ENCODE results near the gene OCLN. TPM values are rescaled to one million over a fixed set of nuclear protein-coding genes. Genes with fewer than 3 reads are reported as not detected.
A peak's percentile ranks its signal among the peaks of the same experiment; 100 is the strongest.

The OCLN gene
- total and polyA plus RNA-seq, 2 experiments from 2014 or later: 4.0 to 5.6 TPM

DNA sequence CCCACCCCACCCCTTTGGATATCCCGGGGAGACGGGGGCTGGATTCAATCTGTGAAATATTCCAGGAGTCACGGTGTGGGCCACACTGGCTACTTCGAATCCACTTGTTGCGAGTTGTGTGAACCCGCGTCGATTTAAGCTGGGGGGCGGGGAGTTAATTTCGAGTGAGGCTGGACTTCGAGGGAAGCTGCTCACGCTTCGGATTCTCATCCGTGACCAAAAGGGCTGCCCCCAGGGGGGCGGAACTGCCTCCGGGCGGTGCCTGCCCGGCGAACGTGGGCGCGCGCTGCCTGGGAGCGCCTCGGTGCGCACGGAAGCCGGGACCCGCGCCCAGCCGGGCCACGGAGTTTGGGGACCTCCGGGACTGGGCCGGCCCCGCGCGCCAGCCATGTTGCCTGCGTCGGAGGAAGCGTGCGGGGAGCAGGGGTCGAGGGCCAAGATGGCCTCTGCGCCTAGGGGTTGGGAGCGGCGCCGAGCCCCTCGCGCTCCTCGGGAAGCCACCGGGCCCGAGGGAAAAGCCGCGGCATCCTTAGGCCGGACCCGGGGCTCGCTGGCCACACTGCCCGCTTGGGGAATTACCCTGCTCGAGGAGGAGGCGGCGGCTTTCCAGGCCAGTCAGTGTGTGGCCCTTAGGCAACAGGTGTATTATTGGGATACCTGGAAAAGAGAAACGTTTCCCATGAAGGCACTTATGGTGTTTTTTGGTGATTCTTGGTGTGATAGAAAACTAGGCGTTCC lies 975 bp downstream of the OCLN start:
- Histone ChIP-seq H3K27ac (no peak overlapping the region), H3K36me3 (no peaks in the 10 kb centered on the region), H3K27me3 (peaks cover 70% of the 10 kb centered on the region)

DNA sequence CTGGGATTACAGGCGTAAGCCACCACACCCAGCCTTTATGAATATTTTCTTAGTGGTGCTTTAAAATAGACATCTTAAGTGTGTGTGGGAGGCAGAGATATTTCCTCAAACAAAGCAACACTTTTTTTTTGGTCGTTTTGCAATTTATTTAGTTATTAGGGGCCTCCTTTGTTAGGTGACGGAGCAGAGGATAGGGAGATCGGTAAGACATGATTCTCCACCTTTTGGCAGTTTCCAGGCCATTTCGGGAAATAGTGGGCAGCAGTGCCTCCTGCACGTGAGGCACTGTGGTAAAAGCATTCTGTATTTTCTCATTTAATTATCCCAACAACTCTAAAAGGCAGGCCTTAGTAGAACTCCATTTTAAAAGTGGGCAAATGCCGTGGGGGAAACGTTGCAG lies 1.9 kb downstream of the OCLN start:
- Histone ChIP-seq H3K4me3 (no peak overlapping the region), H3K9me3 (ENCODE audit: low read depth) (no peaks in the 10 kb centered on the region), H3K36me3 (no peaks in the 10 kb centered on the region), H3K4me1 (ENCODE audit: low read depth) (peaks cover 7% of the 10 kb centered on the region), H3K27ac (no peak overlapping the region), H3K27me3 (peaks cover 62% of the 10 kb centered on the region)
- TF ChIP-seq, protein P1, sequence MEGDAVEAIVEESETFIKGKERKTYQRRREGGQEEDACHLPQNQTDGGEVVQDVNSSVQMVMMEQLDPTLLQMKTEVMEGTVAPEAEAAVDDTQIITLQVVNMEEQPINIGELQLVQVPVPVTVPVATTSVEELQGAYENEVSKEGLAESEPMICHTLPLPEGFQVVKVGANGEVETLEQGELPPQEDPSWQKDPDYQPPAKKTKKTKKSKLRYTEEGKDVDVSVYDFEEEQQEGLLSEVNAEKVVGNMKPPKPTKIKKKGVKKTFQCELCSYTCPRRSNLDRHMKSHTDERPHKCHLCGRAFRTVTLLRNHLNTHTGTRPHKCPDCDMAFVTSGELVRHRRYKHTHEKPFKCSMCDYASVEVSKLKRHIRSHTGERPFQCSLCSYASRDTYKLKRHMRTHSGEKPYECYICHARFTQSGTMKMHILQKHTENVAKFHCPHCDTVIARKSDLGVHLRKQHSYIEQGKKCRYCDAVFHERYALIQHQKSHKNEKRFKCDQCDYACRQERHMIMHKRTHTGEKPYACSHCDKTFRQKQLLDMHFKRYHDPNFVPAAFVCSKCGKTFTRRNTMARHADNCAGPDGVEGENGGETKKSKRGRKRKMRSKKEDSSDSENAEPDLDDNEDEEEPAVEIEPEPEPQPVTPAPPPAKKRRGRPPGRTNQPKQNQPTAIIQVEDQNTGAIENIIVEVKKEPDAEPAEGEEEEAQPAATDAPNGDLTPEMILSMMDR (IDR thresholded peaks at IDR 0.05; ENCODE audit: low read depth, low read length): no peak
- DNase-seq (ENCODE audit: low read depth in 1 of 2, low spot score in 1 of 2): no peak

More for the DNA sequence above, 975 bp downstream of the OCLN start:
- Histone ChIP-seq H3K9me3 (ENCODE audit: low read depth) (no peaks in the 10 kb centered on the region), H3K4me1 (ENCODE audit: low read depth) (peaks cover 7% of the 10 kb centered on the region), H3K4me3 (peak overlapping the region; percentile 79)
- DNase-seq (ENCODE audit: low read depth in 1 of 2, low spot score in 1 of 2): peak; percentile 30 to 39
- TF ChIP-seq, protein P1 (IDR thresholded peaks at IDR 0.05; ENCODE audit: low read depth, low read length): no peak

DNA sequence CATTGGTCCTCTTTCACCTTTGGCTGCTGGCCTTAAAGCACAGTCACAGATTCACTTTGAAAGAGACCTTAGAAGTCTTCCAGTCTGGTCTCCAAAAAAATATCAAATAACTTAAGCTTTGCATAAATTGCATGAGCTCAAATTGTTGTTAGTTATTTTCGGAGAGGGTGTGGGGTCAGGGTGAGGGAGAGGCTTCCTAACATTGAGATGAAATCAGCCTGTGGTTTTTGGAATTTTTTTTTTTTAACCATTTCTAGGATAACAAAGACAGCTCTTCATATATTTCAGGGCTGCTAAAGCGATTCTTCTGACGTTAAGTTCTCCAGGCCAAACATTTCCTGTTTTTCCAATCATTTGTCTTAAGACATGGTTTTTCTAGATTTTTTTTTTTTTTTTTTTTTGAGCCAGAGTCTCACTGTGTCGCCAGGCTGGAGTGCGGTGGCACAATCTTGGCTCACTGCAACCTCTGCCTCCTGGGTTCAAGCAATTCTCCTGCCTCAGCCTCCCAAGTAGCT lies 4.5 kb downstream of the OCLN start:
- H3K27me3 ChIP-seq: peaks cover 38% of the 10 kb centered on the region
- peaks cover 7% of the 10 kb centered on the region for H3K4me1 ChIP-seq (ENCODE audit: low read depth)
- H3K9me3 ChIP-seq (ENCODE audit: low read depth): no peaks in the 10 kb centered on the region
- TF ChIP-seq, protein P1 (IDR thresholded peaks at IDR 0.05; ENCODE audit: low read depth, low read length): no peak
- H3K27ac ChIP-seq: no peak overlapping the region
- DNase-seq (ENCODE audit: low read depth in 1 of 2, low spot score in 1 of 2): peak in 1 of 2 donors; percentile 57
- H3K36me3 ChIP-seq: no peaks in the 10 kb centered on the region
- no peak overlapping the region for H3K4me3 ChIP-seq

DNA sequence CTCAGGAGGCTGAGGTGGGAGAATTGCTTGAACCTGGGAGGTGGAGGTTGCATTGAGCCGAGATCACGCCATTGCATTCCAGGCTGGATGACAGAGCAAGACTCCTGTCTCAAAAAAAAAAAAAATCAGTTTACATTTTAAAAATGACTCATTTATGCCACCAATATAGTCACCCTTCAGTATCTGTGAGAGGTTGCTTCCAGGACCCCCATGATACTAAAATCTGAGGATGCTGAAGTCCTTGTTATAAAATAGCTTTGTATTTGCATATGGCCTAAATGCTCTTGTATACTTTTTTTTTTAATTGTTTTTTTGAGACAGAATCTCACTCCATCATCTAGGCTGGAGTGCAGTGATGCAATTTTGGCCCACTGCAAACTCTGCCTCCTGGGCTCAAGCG lies 5.8 kb downstream of the OCLN start:
- TF ChIP-seq, protein P1 (IDR thresholded peaks at IDR 0.05; ENCODE audit: low read depth, low read length): no peak
- H3K9me3 ChIP-seq (ENCODE audit: low read depth): no peaks in the 10 kb centered on the region
- peaks cover 25% of the 10 kb centered on the region for H3K27me3 ChIP-seq
- no peak for DNase-seq (ENCODE audit: low read depth in 1 of 2, low spot score in 1 of 2)
- no peak overlapping the region for H3K27ac ChIP-seq
- H3K4me1 ChIP-seq (ENCODE audit: low read depth): peaks cover 7% of the 10 kb centered on the region
- H3K36me3 ChIP-seq: no peaks in the 10 kb centered on the region
- no peak overlapping the region for H3K4me3 ChIP-seq

DNA sequence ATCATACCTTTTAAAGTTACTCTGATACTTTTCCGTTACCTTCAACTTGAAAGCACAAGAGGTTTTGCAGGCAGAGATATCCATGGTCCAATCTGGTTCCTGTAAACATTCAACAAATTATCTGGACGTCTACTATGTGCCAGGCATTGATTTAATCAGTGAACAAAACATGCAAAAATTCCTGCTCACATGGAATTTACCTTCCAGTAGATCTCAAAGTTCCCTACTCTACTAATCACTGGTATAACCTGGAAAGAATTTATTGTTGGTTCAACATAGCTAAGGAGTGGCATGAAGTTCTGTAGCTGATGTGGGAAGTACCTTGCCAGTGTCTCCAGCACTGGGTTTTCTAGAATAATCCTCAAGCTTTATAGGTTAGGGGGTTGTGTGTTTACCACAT lies 9.8 kb downstream of the OCLN start:
- H3K36me3 ChIP-seq: no peaks in the 10 kb centered on the region
- no peaks in the 10 kb centered on the region for H3K27me3 ChIP-seq
- H3K4me3 ChIP-seq: no peak overlapping the region
- H3K4me1 ChIP-seq (ENCODE audit: low read depth): no peaks in the 10 kb centered on the region
- no peak overlapping the region for H3K27ac ChIP-seq
- no peaks in the 10 kb centered on the region for H3K9me3 ChIP-seq (ENCODE audit: low read depth)
- DNase-seq (ENCODE audit: low read depth in 1 of 2, low spot score in 1 of 2): no peak
- TF ChIP-seq, protein P1 (IDR thresholded peaks at IDR 0.05; ENCODE audit: low read depth, low read length): no peak
